Measurements from ENCODE around the gene PLAA.
"Not testable (repeated sequence)": the region's sequence is repeated elsewhere in the genome, so short reads cannot be mapped to it uniquely, and the experiment has no call there.

The PLAA gene

GRCh38 chr9:26882154-26882553 lies 64.9 kb downstream of the PLAA start:
- in situ Hi-C loops (cut with HindIII; ENCODE audit: low sequenced_read_pairs) = loop anchor here (25.0 kb wide), 1 partner anchor 95 kb away; no protein-coding TSS in a partner anchor
- no peak overlapping the region for H3K4me3 ChIP-seq (ENCODE audit: low read depth, low read length)
- no peak for DNase-seq (ENCODE audit: low read depth)
- TF ChIP-seq CTCF (IDR thresholded peaks at IDR 0.05; ENCODE audit: low read depth, low read length, missing control alignments) = no peak

GRCh38 chr9:26880262-26880661 lies 66.8 kb downstream of the PLAA start:
- in situ Hi-C loops (cut with HindIII; ENCODE audit: low sequenced_read_pairs) = loop anchor here (25.0 kb wide), 1 partner anchor 93 kb away; no protein-coding TSS in a partner anchor
- TF ChIP-seq CTCF (IDR thresholded peaks at IDR 0.05; ENCODE audit: low read depth, low read length, missing control alignments) = no peak
- no peak overlapping the region for H3K4me3 ChIP-seq (ENCODE audit: low read depth, low read length)
- no peak for DNase-seq (ENCODE audit: low read depth)

GRCh38 chr9:26875155-26875554 lies 71.9 kb downstream of the PLAA start:
- H3K4me3 ChIP-seq (ENCODE audit: low read depth, low read length); DNase-seq (ENCODE audit: low read depth): not testable (repeated sequence)
- in situ Hi-C loops (cut with HindIII; ENCODE audit: low sequenced_read_pairs) = loop anchor here (25.0 kb wide), 1 partner anchor 88 kb away; no protein-coding TSS in a partner anchor

- no peak for TF ChIP-seq CTCF (IDR thresholded peaks at IDR 0.05; ENCODE audit: low read depth, low read length, missing control alignments)
These were observed 76.8 kb downstream of the PLAA start for GRCh38 chr9:26870292-26870691.

GRCh38 chr9:26863074-26863473 lies 84.0 kb downstream of the PLAA start:
- DNase-seq (ENCODE audit: low read depth) = peak; percentile 6
- in situ Hi-C loops (cut with HindIII; ENCODE audit: low sequenced_read_pairs) = no loop called here
- peak; percentile 31 for TF ChIP-seq CTCF (IDR thresholded peaks at IDR 0.05; ENCODE audit: low read depth, low read length, missing control alignments)
- H3K4me3 ChIP-seq (ENCODE audit: low read depth, low read length) = no peak overlapping the region

More at GRCh38 chr9:26870292-26870691, 76.8 kb downstream of the PLAA start:
- no peak overlapping the region for H3K4me3 ChIP-seq (ENCODE audit: low read depth, low read length)
- in situ Hi-C loops (cut with HindIII; ENCODE audit: low sequenced_read_pairs) = no loop called here
- DNase-seq (ENCODE audit: low read depth) = no peak

GRCh38 chr9:26856413-26857032 lies 90.5 kb downstream of the PLAA start:
- TF ChIP-seq CTCF (IDR thresholded peaks at IDR 0.05; ENCODE audit: low read depth, low read length, missing control alignments) = peak; percentile 64
- in situ Hi-C loops (cut with HindIII; ENCODE audit: low sequenced_read_pairs) = no loop called here
- DNase-seq (ENCODE audit: low read depth) = peak; percentile 49
- H3K4me3 ChIP-seq (ENCODE audit: low read depth, low read length) = no peak overlapping the region

Data from astrocyte of the cerebellum (primary cell).